MM.1S (cell line): ENCODE data around the gene WDR64.
"Not testable (repeated sequence)": the region's sequence is repeated elsewhere in the genome, so short reads cannot be mapped to it uniquely, and the experiment has no call there.

ENCODE experiments used
- DNase-seq: peaks from one replicate; pipeline ENCODE4 v3.0.0-alpha.2; 2015
- H2AFZ ChIP-seq: fragments of 300-600 bp; sonication (generic); 2 replicates; pipeline ENCODE4 v1.6.0; 2016; ENCODE audit warnings: antibody characterized with exemption, low read length
- H3F3A ChIP-seq: fragments of 300-600 bp; sonication (generic); 2 replicates; pipeline ENCODE4 v1.6.1; 2016; ENCODE audit warnings: mild to moderate bottlenecking, antibody characterized with exemption, low read length, moderate library complexity, mixed read lengths; ENCODE audit not compliant: insufficient read depth
- H3K27ac ChIP-seq: fragments of 300-600 bp; sonication (generic); 2 replicates; pipeline ENCODE4 v1.5.1; 2016; ENCODE audit warnings: mild to moderate bottlenecking, low read length
- H3K27me3 ChIP-seq: fragments of 300-600 bp; sonication (generic); replicated peaks from 2 replicates; pipeline ENCODE4 v1.6.0; 2016; ENCODE audit warnings: low read length; ENCODE audit not compliant: insufficient read depth
- H3K36me3 ChIP-seq: fragments of 300-600 bp; sonication (generic); replicated peaks from 2 replicates; pipeline ENCODE4 v1.6.1; 2016; ENCODE audit warnings: mild to moderate bottlenecking, low read length, mixed read lengths; ENCODE audit not compliant: insufficient read depth
- H3K4me1 ChIP-seq: fragments of 300-600 bp; sonication (generic); 2 replicates; pipeline ENCODE4 v1.6.1; 2016; ENCODE audit warnings: low read length, mixed read lengths
- H3K4me2 ChIP-seq: fragments of 300-600 bp; sonication (generic); 2 replicates; pipeline ENCODE4 v1.6.0; 2016; ENCODE audit warnings: low read depth, low read length
- H3K4me3 ChIP-seq: fragments of 300-600 bp; sonication (generic); 2 replicates; pipeline ENCODE4 v1.5.1; 2016; ENCODE audit warnings: low read length, mixed read lengths
- H3K79me2 ChIP-seq: fragments of 300-600 bp; sonication (generic); 2 replicates; pipeline ENCODE4 v1.6.1; 2016; ENCODE audit warnings: mixed run types, low read length, mixed read lengths
- H3K9ac ChIP-seq: fragments of 300-600 bp; sonication (generic); 2 replicates; pipeline ENCODE4 v1.6.1; 2016; ENCODE audit warnings: low read length, mixed read lengths
- H3K9me2 ChIP-seq: fragments of 300-600 bp; sonication (generic); replicated peaks from 2 replicates; pipeline ENCODE4 v1.6.1; 2016; ENCODE audit warnings: mild to moderate bottlenecking, low read length, mixed read lengths; ENCODE audit not compliant: insufficient read depth
- H3K9me3 ChIP-seq: fragments of 300-600 bp; sonication (generic); replicated peaks from 2 replicates; pipeline ENCODE4 v1.6.1; 2016; ENCODE audit warnings: mild to moderate bottlenecking, low read length, mixed read lengths; ENCODE audit not compliant: insufficient read depth
- H4K20me1 ChIP-seq: fragments of 300-600 bp; sonication (generic); 2 replicates; pipeline ENCODE4 v1.6.1; 2016; ENCODE audit warnings: mild to moderate bottlenecking, low read length, moderate library complexity, mixed read lengths; ENCODE audit not compliant: insufficient read depth
- EZH2 ChIP-seq: fragments of 300-600 bp; sonication (generic); optimal IDR thresholded peaks from 2 replicates; pipeline ENCODE3; 2017; ENCODE audit warnings: low read depth, mild to moderate bottlenecking, antibody characterized with exemption, low read length, mixed read lengths
- EZH2phosphoT487 ChIP-seq: fragments of 300-600 bp; sonication (generic); IDR thresholded peaks from 2 replicates; pipeline ENCODE4 v1.6.1; 2018; ENCODE audit warnings: antibody characterized with exemption, low read length
- TF ChIP-seq, protein P1 (sequence below): fragments of 300-600 bp; sonication (generic); IDR thresholded peaks from 2 replicates; pipeline ENCODE4 v1.5.1; 2016; ENCODE audit warnings: antibody characterized with exemption, low read length, mixed read lengths

WDR64 gene

GRCh38 chr1:241658081-241658793 lies 6.2 kb downstream of the WDR64 start:
- DNase-seq: no peak
- Histone ChIP-seq H3K4me1 (peaks cover 16% of the 10 kb centered on the region), H3K4me3 (no peak overlapping the region), H3K27ac (no peak overlapping the region), H3K9me3 (no peaks in the 10 kb centered on the region), H3K9ac (no peak overlapping the region), H4K20me1 (no peaks in the 10 kb centered on the region), H2AFZ (no peak overlapping the region), H3K79me2 (no peaks in the 10 kb centered on the region), H3K36me3 (no peaks in the 10 kb centered on the region), H3F3A (peaks cover 8% of the 10 kb centered on the region; the same call in 1 of the 2 replicates), H3K27me3 (no peaks in the 10 kb centered on the region), H3K4me2 (no peak overlapping the region), H3K9me2 (no peaks in the 10 kb centered on the region)
- TF ChIP-seq, protein P1, sequence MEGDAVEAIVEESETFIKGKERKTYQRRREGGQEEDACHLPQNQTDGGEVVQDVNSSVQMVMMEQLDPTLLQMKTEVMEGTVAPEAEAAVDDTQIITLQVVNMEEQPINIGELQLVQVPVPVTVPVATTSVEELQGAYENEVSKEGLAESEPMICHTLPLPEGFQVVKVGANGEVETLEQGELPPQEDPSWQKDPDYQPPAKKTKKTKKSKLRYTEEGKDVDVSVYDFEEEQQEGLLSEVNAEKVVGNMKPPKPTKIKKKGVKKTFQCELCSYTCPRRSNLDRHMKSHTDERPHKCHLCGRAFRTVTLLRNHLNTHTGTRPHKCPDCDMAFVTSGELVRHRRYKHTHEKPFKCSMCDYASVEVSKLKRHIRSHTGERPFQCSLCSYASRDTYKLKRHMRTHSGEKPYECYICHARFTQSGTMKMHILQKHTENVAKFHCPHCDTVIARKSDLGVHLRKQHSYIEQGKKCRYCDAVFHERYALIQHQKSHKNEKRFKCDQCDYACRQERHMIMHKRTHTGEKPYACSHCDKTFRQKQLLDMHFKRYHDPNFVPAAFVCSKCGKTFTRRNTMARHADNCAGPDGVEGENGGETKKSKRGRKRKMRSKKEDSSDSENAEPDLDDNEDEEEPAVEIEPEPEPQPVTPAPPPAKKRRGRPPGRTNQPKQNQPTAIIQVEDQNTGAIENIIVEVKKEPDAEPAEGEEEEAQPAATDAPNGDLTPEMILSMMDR: no peak
- TF ChIP-seq EZH2phosphoT487 (no peak), EZH2 (no peak)

DNA sequence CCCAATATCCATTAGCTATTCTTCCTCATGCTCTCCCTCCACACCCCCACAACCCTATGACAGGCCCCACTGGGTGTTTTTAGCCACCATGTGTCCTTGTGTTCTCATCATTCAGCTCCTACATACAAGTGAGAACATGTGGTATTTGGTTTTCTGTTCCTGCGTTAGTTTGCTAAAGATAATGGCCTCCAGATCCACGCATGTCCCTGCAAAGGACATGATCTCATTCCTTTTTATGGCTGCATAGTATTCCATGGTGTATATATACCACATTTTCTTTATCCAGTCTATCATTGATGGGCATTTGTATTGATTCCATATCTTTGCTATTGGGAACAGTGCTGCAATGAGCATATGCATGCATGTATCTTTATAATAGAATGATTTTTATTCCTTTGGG lies 6.9 kb downstream of the WDR64 start:
- not testable (repeated sequence) for H3K9ac ChIP-seq, H3K79me2 ChIP-seq, H3K36me3 ChIP-seq, H2AFZ ChIP-seq, H3K27ac ChIP-seq, DNase-seq, H3K4me3 ChIP-seq, H3F3A ChIP-seq, H4K20me1 ChIP-seq, H3K9me2 ChIP-seq, H3K4me2 ChIP-seq, H3K9me3 ChIP-seq, H3K27me3 ChIP-seq
- peaks cover 13% of the 10 kb centered on the region for H3K4me1 ChIP-seq

DNA sequence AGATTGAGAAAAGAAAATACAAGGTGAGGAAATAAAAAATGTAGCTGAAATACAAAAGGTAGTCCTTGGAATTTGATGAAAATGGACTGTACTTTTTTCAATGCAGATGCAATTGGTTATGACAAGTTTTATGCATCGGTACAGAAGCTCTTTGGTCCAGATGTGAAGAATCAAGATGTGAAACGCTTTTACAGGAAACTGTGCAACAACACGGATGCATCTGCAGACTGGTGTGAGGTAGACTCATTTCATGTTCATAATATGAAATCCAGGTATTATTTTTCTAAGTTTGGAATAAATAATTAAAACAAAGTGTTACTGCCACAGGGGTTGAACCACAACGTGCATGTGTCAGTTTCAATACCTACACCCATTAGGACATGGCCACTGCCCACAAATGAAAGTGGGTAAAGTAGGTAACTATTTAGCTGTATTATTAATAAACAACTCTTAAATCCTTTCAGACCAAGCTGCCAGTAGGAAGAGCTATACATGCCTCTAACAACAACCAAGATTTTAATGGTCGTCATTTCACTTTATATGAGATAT lies 8.4 kb downstream of the WDR64 start:
- Histone ChIP-seq H3K27me3 (no peaks in the 10 kb centered on the region), H3K27ac (no peak overlapping the region)
- DNase-seq: peak; percentile 54

More for the DNA sequence above, 8.4 kb downstream of the WDR64 start:
- Histone ChIP-seq H3K4me2 (no peak overlapping the region), H3K4me3 (no peak overlapping the region), H3F3A (no peaks in the 10 kb centered on the region), H3K79me2 (no peaks in the 10 kb centered on the region), H3K4me1 (peaks cover 15% of the 10 kb centered on the region), H4K20me1 (no peaks in the 10 kb centered on the region), H3K9me3 (no peaks in the 10 kb centered on the region), H3K9ac (no peak overlapping the region), H3K36me3 (no peaks in the 10 kb centered on the region), H3K9me2 (no peaks in the 10 kb centered on the region), H2AFZ (no peak overlapping the region)
- TF ChIP-seq EZH2phosphoT487 (no peak), EZH2 (no peak)
- TF ChIP-seq, protein P1: no peak
